HFF-Myc (cell line): ENCODE results near the gene FAM114A1.

Experiments
- DNase-seq: peaks from one replicate; pipeline ENCODE4 v3.0.0-alpha.2; 2011; ENCODE audit warnings: low read depth; ENCODE audit errors: extremely low read depth
- H3K4me3 ChIP-seq: replicated peaks from 2 replicates; pipeline ENCODE4 v1.5.1; 2011; ENCODE audit warnings: low read depth, mild to moderate bottlenecking, control low read depth, low read length
- TF ChIP-seq, protein P1 (sequence below): IDR thresholded peaks from 2 replicates; pipeline ENCODE4 v1.5.1; 2012; ENCODE audit warnings: mild to moderate bottlenecking, low read depth, low read length, control low read depth; ENCODE audit errors: missing control alignments

FAM114A1 gene

DNA sequence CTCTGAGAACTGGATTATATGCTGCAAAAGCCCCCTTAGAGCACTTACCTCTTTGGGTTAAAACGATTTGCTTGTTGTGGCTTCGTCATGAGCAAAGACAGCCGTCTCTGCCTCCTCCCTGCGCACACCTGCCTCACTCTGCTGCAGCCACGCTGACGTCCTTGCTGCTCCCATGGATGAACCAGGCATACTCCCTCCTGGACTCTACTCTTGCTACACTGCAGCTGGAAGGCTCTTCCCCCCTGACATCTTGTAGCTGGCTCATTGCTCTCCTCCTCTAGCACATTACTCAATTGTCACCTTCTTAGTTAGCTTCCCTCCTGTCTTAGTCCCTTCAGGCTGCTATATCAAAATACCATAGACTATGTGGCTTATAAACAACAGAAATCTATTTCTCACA is 59.3 kb downstream of the FAM114A1 start:
- no peak overlapping the region for H3K4me3 ChIP-seq
- TF ChIP-seq, protein P1, sequence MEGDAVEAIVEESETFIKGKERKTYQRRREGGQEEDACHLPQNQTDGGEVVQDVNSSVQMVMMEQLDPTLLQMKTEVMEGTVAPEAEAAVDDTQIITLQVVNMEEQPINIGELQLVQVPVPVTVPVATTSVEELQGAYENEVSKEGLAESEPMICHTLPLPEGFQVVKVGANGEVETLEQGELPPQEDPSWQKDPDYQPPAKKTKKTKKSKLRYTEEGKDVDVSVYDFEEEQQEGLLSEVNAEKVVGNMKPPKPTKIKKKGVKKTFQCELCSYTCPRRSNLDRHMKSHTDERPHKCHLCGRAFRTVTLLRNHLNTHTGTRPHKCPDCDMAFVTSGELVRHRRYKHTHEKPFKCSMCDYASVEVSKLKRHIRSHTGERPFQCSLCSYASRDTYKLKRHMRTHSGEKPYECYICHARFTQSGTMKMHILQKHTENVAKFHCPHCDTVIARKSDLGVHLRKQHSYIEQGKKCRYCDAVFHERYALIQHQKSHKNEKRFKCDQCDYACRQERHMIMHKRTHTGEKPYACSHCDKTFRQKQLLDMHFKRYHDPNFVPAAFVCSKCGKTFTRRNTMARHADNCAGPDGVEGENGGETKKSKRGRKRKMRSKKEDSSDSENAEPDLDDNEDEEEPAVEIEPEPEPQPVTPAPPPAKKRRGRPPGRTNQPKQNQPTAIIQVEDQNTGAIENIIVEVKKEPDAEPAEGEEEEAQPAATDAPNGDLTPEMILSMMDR, result no peak
- no peak for DNase-seq

DNA sequence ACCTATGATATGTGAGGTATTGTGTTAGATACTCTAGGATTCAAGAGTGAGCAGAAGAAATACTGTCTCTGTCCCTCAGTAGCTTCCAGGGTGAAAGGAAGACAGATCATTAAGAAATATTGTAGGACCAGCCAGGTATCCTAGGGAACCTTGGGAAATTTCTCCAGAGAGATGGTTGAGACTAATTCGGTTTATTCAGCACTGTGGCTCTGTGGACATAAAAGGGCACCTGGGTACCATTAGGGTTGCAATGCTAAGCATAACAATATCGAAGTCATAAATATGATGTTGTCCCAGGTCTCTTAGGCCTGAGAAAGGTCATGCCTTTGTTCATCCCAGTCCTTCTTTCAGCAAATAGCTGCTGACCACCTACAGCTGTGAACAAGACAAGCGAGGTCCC is 61.0 kb downstream of the FAM114A1 start:
- no peak overlapping the region for H3K4me3 ChIP-seq
- DNase-seq, result no peak
- TF ChIP-seq, protein P1, result no peak

DNA sequence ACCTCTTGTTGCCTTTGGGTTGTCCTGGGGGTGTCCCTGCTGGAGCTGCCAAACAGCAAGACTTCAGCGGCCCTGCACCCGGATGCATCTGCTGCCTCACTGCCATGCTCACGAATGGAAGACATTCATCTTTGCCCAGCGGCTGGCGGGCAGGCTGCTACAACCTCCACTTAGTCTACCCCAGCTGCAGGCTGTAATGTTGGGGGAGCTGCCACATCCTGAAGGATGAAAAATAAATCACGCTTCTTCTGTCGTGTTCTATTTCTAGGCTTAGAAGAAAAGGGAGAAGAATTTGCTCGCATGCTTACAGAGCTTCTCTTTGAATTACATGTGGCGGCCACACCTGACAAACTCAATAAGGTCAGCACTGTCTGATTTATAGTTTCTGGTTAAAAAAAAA is 61.4 kb downstream of the FAM114A1 start:
- TF ChIP-seq, protein P1, result no peak
- DNase-seq, result no peak
- no peak overlapping the region for H3K4me3 ChIP-seq

DNA sequence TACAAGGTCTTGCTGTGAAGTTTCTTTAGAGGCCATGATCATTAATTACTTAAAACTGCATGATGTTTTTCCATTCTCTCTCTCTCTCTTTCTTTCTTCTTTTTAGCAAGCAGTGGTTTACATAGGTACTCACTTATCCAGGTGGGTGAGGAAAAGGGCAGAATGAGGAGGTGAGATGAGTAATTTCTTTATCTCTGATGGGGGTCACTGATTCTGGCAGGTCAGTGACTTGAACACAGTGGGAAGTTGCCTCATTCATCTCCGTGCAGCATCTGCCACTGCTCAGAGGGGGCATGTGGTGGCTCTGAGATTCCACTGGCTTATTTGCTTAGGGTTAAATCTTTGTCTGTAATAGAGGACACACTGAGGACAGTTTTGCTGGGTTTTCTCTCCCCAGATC is 62.6 kb downstream of the FAM114A1 start:
- H3K4me3 ChIP-seq, result no peak overlapping the region
- TF ChIP-seq, protein P1, result no peak
- no peak for DNase-seq

DNA sequence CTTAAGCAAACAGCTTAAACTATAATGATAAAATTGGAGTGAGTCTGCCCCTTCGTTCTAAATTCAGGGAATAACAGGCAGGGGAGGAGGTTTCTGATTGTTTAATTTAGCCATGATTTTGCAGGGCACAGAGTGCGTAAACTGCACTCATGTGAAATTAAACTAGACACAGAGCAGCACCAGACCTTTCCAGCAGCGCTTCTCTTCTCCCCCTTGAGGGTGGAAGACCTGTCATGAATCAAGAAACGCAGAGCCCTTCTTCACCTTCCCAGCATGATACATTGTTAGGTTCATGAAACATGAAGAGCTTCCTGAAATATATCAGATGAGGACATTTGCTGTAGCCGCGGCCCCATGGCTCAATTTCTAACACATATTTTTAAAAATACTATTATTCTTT is 63.1 kb downstream of the FAM114A1 start:
- TF ChIP-seq, protein P1, result no peak
- DNase-seq, result no peak
- no peak overlapping the region for H3K4me3 ChIP-seq

DNA sequence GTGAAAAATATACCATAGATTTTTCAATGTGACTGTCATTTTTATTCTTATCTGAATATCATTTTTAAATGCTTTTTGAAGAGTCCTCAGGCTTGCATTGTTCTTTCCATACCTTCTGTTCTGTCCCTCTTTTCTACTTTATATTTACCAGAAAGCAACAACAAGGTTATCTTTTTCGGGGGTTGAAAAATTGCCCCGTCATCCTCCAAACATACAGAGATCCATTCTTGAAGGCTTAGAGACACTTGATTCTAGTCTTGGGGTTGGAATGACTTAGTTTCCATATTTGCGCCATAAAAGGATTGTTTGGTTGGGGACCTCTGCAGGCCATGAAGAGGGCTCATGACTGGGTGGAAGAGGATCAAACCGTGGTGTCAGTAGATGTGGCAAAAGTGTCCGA is 63.5 kb downstream of the FAM114A1 start:
- no peak overlapping the region for H3K4me3 ChIP-seq
- no peak for DNase-seq
- TF ChIP-seq, protein P1, result no peak

DNA sequence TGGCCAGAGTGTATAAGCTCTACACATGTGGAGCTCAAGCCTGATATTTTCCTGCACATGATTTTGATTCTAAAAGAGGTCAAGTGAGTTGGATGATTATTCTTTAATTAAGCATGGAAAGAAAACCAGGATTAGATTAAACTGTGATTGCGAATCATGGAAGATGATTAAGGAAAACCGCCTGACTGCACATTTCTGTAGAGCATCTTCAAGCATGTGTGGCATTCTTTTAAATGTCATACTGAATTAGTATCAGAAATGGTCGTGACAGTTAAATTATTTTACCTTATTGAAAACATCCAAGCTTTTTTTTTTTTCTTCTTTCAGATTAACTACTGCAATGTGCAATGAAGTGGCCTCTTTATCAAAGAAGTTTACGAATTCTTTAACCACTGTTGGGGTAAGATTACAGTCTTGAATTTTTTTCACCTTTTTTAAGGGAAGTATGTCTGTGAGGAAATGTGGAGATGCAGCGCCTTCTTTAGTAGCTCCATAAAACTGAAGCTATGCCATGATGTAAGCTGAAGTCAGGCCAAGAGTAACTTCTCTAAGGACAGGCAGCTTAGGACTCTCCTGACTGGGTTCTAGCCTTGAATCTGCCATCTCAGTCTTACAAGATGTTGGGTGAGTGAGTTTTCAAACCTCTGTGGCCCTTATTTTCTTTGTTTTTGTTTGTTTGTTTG is 67.9 kb downstream of the FAM114A1 start:
- no peak overlapping the region for H3K4me3 ChIP-seq
- DNase-seq, result no peak
- TF ChIP-seq, protein P1, result no peak
